ENCODE results near the gene TNFRSF11A.

The TNFRSF11A gene

DNA sequence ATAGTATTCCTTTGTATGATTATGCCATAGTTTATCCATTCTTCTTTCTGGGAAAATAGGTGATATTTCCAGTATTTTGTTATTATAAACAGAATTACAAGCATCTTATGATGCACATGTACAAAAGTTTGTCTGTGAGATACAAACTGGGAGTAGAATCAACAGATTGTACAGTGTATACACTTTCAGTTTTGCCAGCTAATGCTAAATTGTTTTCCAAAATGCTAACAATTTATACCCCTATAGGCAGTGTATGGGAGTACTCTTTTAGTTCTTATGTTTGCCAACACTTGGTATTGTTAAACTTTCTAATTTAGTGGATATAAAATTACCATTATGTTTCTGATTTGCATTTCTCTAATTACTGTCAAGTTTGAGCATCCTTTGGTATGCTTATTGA lies 31.0 kb upstream of the TNFRSF11A start:
- no peak overlapping the region for H3K4me3 ChIP-seq (ENCODE audit: control insufficient read depth, low read depth, low read length)
- TF ChIP-seq CTCF (conservative IDR thresholded peaks at IDR 0.05; ENCODE audit: control insufficient read depth, insufficient read depth, low read depth, low read length) = no peak
- DNase-seq (ENCODE audit: low read depth) = no peak

- TF ChIP-seq CTCF (conservative IDR thresholded peaks at IDR 0.05; ENCODE audit: control insufficient read depth, insufficient read depth, low read depth, low read length) = no peak
- no peak for DNase-seq (ENCODE audit: low read depth)
- H3K4me3 ChIP-seq (ENCODE audit: control insufficient read depth, low read depth, low read length) = no peak overlapping the region
Observed at GRCh38 chr18:62300359-62300963, 24.6 kb upstream of the TNFRSF11A start.

GRCh38 chr18:62301322-62301721 lies 23.8 kb upstream of the TNFRSF11A start:
- no peak overlapping the region for H3K4me3 ChIP-seq (ENCODE audit: control insufficient read depth, low read depth, low read length)
- TF ChIP-seq CTCF (conservative IDR thresholded peaks at IDR 0.05; ENCODE audit: control insufficient read depth, insufficient read depth, low read depth, low read length) = no peak
- no peak for DNase-seq (ENCODE audit: low read depth)

DNA sequence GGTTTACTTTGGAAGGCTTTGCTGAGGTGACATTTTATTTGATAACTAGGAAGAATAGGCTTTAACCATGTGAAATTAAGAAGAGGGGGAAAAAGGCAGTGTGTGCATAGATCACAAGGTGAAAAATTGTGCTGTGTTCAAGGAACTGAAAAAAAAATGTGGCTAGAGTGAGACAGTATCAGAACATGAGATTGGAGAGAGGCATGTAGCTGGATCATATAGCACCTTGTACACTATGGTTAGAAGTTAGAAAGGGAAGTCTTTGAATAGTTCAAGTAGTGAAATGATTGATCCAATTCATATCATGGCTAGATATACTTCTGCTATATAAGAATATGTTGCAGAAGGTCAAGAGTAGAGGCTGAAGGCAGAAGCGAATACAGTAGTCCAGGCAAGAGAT lies 12.3 kb upstream of the TNFRSF11A start:
- no peak for TF ChIP-seq CTCF (conservative IDR thresholded peaks at IDR 0.05; ENCODE audit: control insufficient read depth, insufficient read depth, low read depth, low read length)
- H3K4me3 ChIP-seq (ENCODE audit: control insufficient read depth, low read depth, low read length) = no peak overlapping the region
- no peak for DNase-seq (ENCODE audit: low read depth)

DNA sequence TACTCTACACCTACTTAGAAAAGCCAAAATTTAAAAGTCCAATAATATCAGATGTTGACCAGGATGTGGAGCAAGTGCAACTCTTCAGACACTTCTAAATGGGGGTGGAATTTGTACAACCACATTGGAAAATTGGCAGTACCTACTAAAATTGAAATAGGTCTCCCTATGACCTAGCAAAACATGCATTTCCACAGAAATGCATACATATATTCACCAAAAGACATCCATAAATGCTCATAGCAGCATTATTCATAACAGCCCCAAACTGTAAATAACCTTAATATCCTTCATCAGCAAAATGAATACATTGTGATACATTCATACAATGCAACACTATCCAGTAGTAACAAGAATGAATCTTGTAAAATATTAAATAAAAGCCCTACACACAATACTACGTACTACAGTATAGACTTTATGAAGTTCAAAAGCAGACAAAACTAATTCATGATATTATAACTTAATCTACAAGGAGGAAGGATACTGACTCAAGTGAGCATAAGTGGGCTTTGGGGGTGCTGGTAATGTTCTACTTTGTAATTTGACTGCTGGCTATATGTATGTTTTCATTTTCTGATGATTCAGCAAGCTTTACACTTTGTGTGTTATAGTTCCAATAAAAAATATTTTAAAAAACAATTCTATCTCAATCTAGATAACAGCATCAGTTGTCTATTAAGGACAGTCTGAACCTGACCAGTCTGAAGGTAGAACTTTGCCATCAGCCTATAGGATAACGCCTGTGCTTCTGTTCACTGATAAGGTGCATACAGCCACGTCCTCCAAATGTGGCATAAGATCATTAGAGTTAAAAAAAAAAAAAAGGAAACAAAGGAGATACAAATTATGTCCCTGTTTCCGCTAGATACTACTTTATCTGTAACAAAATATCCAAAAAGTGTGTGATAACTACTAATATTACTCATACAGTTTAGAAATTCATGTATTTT lies 6.6 kb upstream of the TNFRSF11A start:
- DNase-seq (ENCODE audit: low read depth) = no peak

GRCh38 chr18:62321201-62321600 lies 3.9 kb upstream of the TNFRSF11A start:
- TF ChIP-seq CTCF (conservative IDR thresholded peaks at IDR 0.05; ENCODE audit: control insufficient read depth, insufficient read depth, low read depth, low read length) = no peak
- H3K4me3 ChIP-seq (ENCODE audit: control insufficient read depth, low read depth, low read length) = no peak overlapping the region
- no peak for DNase-seq (ENCODE audit: low read depth)

More for the DNA sequence above, 6.6 kb upstream of the TNFRSF11A start:
- no peak for TF ChIP-seq CTCF (conservative IDR thresholded peaks at IDR 0.05; ENCODE audit: control insufficient read depth, insufficient read depth, low read depth, low read length)
- H3K4me3 ChIP-seq (ENCODE audit: control insufficient read depth, low read depth, low read length) = no peak overlapping the region

Data from fibroblast of mammary gland (primary cell).